Measurements from ENCODE around the gene HTD2. TPM values are rescaled to one million over a fixed set of nuclear protein-coding genes. Genes with fewer than 3 reads are reported as not detected.

Gene HTD2
- total RNA-seq, 1 experiment from 2014 or later, result 13.5 TPM

DNA sequence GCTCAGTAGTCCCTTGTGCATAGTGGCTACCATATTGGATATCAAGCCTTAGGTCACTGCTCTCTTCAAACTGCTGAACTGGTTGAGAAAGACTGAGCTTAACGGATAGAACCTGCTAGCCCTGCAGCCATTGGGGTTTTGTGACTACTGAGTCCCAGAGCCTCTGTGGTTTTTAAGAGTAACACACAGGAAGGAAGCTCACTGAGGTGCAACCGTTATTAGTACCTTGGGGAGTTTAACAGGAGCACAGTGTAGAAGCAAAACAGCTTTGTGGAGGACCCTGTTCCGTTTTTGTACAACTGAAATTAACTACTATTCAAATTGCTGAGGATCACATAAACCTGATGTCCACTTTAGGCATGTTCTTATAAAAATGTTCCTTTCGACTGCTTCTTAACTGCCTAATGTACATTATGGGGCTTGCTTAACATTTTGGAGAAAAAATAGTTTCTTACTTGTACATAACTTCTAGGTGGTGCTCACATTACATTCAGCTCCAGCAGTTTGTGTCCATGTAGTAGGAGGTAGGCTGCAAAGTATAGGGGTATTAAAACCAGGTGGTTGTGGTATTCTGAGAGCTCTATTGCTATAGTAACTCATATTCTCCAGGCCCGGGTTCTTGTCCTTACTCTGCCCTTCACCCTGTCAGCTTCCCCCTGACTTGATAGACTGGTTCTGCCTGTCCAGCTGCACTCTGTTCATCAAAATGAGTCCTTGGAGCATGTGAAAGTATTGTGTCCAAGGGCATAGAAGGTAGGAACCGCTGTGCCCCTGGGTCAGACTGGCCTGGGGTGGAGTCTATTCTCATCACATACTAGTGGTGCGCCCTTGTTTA lies 43.7 kb downstream of the HTD2 start:
- H3K27ac ChIP-seq (ENCODE audit: low read depth, low read length), result no peak overlapping the region
- ATAC-seq, result no peak
- TF ChIP-seq TCF7L2 (IDR thresholded peaks at IDR 0.05; ENCODE audit: borderline replicate concordance, extremely low read depth, insufficient read depth, insufficient read length) (no peak), ZNF274 (IDR thresholded peaks at IDR 0.05; ENCODE audit: low read depth, low read length) (no peak), POLR2AphosphoS5 (IDR thresholded peaks at IDR 0.05; ENCODE audit: low read depth, low read length) (no peak), JUND (IDR thresholded peaks at IDR 0.05) (no peak)
- CTCF ChIA-PET, result no interaction called here
- peaks cover 10 to 11% of the 10 kb centered on the region in 2 experiments; a peak in 3 of 4 replicates for H3K4me1 ChIP-seq (ENCODE audit: control insufficient read depth in 1 of 2, insufficient read depth in 2 of 2, low read length in 2 of 2)
- intact Hi-C loops (cut with micrococcal nuclease), result no loop called here
- RAD21 ChIA-PET (ENCODE audit: low non-redundant PET in 1 of 2, low total read pairs in 2 of 2, uncharacterized antibody in 2 of 2, unreplicated experiment in 2 of 2), result no interaction called here
- no peak overlapping the region for H3K9ac ChIP-seq (ENCODE audit: low read length)
- POLR2A ChIA-PET, result no interaction called here
- H3K36me3 ChIP-seq (ENCODE audit: control insufficient read depth in 1 of 2, insufficient read depth in 2 of 2, low read length in 2 of 2), result no peaks in the 10 kb centered on the region
- H3K4me2 ChIP-seq (ENCODE audit: low read length), result peak overlapping the region; percentile 22; the same call in 1 of the 2 replicates
- H3K27me3 ChIP-seq (ENCODE audit: insufficient read depth, low read length), result no peaks in the 10 kb centered on the region
- no peak for DNase-seq (ENCODE audit: low read depth, low spot score)
- H3K9me3 ChIP-seq (ENCODE audit: control insufficient read depth in 1 of 2, insufficient read depth in 1 of 2, low read depth in 1 of 2, low read length in 2 of 2), result no peaks in the 10 kb centered on the region
- no TSS peak for BruUV-seq (replicated peaks)
- H3K4me3 ChIP-seq (replicated peaks in 1 of 2; ENCODE audit: low read depth in 1 of 2, low read length in 2 of 2), result no peak overlapping the region
- H2AFZ ChIP-seq (ENCODE audit: low read depth, low read length, poor library complexity, severe bottlenecking), result no peak overlapping the region
- no peaks in the 10 kb centered on the region for H4K20me1 ChIP-seq (ENCODE audit: insufficient read depth)
- H3K9me2 ChIP-seq (ENCODE audit: insufficient read depth), result no peaks in the 10 kb centered on the region
- no peaks in the 10 kb centered on the region for H3K79me2 ChIP-seq (ENCODE audit: insufficient read depth, low read length)

DNA sequence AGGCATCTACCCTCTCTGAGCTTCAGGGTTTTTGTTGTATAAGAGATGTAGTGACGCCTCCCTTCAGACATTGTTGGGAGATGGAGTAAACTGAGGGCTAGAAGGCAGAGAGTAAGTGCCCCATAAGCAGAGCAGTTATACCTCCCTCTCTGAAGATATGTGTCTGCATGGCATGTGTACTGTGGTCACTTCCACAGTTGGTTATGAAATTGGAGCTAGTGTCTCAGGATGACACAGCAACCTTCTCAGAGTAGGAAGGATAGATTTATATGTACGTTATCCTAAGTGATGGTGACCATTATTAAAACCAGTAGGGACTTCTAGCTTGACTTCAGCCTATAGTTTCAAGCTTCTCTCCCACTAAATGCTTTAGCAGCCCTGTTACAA lies 44.3 kb downstream of the HTD2 start:
- no TSS peak for BruUV-seq (replicated peaks)
- ATAC-seq, result no peak
- Histone ChIP-seq H3K9ac (ENCODE audit: low read length) (no peak overlapping the region), H3K9me3 (ENCODE audit: control insufficient read depth in 1 of 2, insufficient read depth in 1 of 2, low read depth in 1 of 2, low read length in 2 of 2) (no peaks in the 10 kb centered on the region), H3K36me3 (ENCODE audit: control insufficient read depth in 1 of 2, insufficient read depth in 2 of 2, low read length in 2 of 2) (no peaks in the 10 kb centered on the region), H3K27me3 (ENCODE audit: insufficient read depth, low read length) (no peaks in the 10 kb centered on the region), H3K4me1 (ENCODE audit: control insufficient read depth in 1 of 2, insufficient read depth in 2 of 2, low read length in 2 of 2) (peaks cover 10 to 11% of the 10 kb centered on the region in 2 experiments; a peak in 3 of 4 replicates), H3K9me2 (ENCODE audit: insufficient read depth) (no peaks in the 10 kb centered on the region), H2AFZ (ENCODE audit: low read depth, low read length, poor library complexity, severe bottlenecking) (no peak overlapping the region), H3K79me2 (ENCODE audit: insufficient read depth, low read length) (no peaks in the 10 kb centered on the region), H4K20me1 (ENCODE audit: insufficient read depth) (no peaks in the 10 kb centered on the region), H3K4me3 (replicated peaks in 1 of 2; ENCODE audit: low read depth in 1 of 2, low read length in 2 of 2) (no peak overlapping the region), H3K27ac (ENCODE audit: low read depth, low read length) (no peak overlapping the region), H3K4me2 (ENCODE audit: low read length) (peak overlapping the region; percentile 22; the same call in 1 of the 2 replicates)
- RAD21 ChIA-PET (ENCODE audit: low non-redundant PET in 1 of 2, low total read pairs in 2 of 2, uncharacterized antibody in 2 of 2, unreplicated experiment in 2 of 2), result no interaction called here
- CTCF ChIA-PET, result no interaction called here
- POLR2A ChIA-PET, result no interaction called here
- no peak for TF ChIP-seq TCF7L2 (IDR thresholded peaks at IDR 0.05; ENCODE audit: borderline replicate concordance, extremely low read depth, insufficient read depth, insufficient read length)
- DNase-seq (ENCODE audit: low read depth, low spot score), result no peak
- intact Hi-C loops (cut with micrococcal nuclease), result no loop called here
